PC-3 (cell line): ENCODE results near the gene INCA1. TPM values are rescaled to one million over a fixed set of nuclear protein-coding genes. Genes with fewer than 3 reads are reported as not detected.

Experiments used
- ATAC-seq: fragments of 200-7000 bp; cut with Tn5 transposase; 2 replicates; pipeline ENCODE4 v1.9.1; 2020; ENCODE audit warnings: mild to moderate bottlenecking, moderate library complexity
- BruUV-seq: library from RNA; stranded (reverse); fragments of 400-500 nt; replicated peaks from 2 replicates; lab custom pipeline; 2021; lab: Mats Ljungman, UMichigan
- CTCF ChIA-PET: fragments of 300-600 bp; sonication (Branson Sonifier 250); formaldehyde crosslinking; loops from one replicate; lab custom pipeline; 2022; ENCODE audit warnings: antibody characterized with exemption; lab: Charles Lee
- POLR2A ChIA-PET: fragments of 300-600 bp; sonication (Branson Sonifier 250); formaldehyde crosslinking; loops from one replicate; lab custom pipeline; 2022; ENCODE audit warnings: antibody characterized with exemption; ENCODE audit not compliant: unreplicated experiment; lab: Charles Lee
- DNase-seq: peaks from one replicate; pipeline ENCODE4 v3.0.0-alpha.2; 2015
- H2AFZ ChIP-seq: fragments of 300-600 bp; sonication (generic); 2 replicates; pipeline ENCODE4 v1.6.0; 2016; ENCODE audit warnings: antibody characterized with exemption, low read length
- H3F3A ChIP-seq: fragments of 300-600 bp; sonication (generic); one replicate; pipeline ENCODE4 v1.6.0; 2017; ENCODE audit warnings: antibody characterized with exemption, low read length, control low read depth, mild to moderate bottlenecking; ENCODE audit not compliant: unreplicated experiment
- H3K27ac ChIP-seq: fragments of 300-600 bp; sonication (generic); 2 replicates; pipeline ENCODE4 v1.5.1; 2016; ENCODE audit warnings: mild to moderate bottlenecking, low read length
- H3K27me3 ChIP-seq: fragments of 300-600 bp; sonication (generic); 2 replicates; pipeline ENCODE4 v1.6.1; 2016; ENCODE audit warnings: low read length, mixed read lengths
- H3K36me3 ChIP-seq: fragments of 300-600 bp; sonication (generic); 2 replicates; pipeline ENCODE4 v1.6.1; 2016; ENCODE audit warnings: low read depth, mixed run types, low read length, mixed read lengths
- H3K4me1 ChIP-seq: fragments of 300-600 bp; sonication (generic); 2 replicates; pipeline ENCODE4 v1.5.1; 2016; ENCODE audit warnings: low read length; ENCODE audit not compliant: insufficient read depth
- H3K4me2 ChIP-seq: fragments of 300-600 bp; sonication (generic); 2 replicates; pipeline ENCODE4 v1.6.0; 2016; ENCODE audit warnings: low read length
- H3K4me3 ChIP-seq: fragments of 300-600 bp; sonication (generic); 2 replicates; pipeline ENCODE4 v1.5.1; 2016; ENCODE audit warnings: mild to moderate bottlenecking, low read length, mixed read lengths
- H3K79me2 ChIP-seq: fragments of 300-600 bp; sonication (generic); 2 replicates; pipeline ENCODE4 v1.6.1; 2017; ENCODE audit warnings: low read length, mixed read lengths
- H3K9ac ChIP-seq: fragments of 300-600 bp; sonication (generic); 2 replicates; pipeline ENCODE4 v1.6.0; 2016; ENCODE audit warnings: mild to moderate bottlenecking, low read length
- H3K9me2 ChIP-seq: fragments of 300-600 bp; sonication (generic); replicated peaks from 2 replicates; pipeline ENCODE4 v1.6.1; 2016; ENCODE audit warnings: mixed run types, low read length, mixed read lengths
- H3K9me3 ChIP-seq: fragments of 300-600 bp; sonication (generic); 2 replicates; pipeline ENCODE4 v1.6.1; 2016; ENCODE audit warnings: low read length, mixed read lengths
- H4K20me1 ChIP-seq: fragments of 300-600 bp; sonication (generic); 2 replicates; pipeline ENCODE4 v1.6.1; 2016; ENCODE audit warnings: low read length, mixed read lengths
- CTCF ChIP-seq: fragments of 300-600 bp; sonication (generic); conservative IDR thresholded peaks from 2 replicates; pipeline ENCODE4 v1.5.1; 2017; ENCODE audit warnings: antibody characterized with exemption, low read depth, mild to moderate bottlenecking, low read length
- EZH2 ChIP-seq: fragments of 300-600 bp; sonication (generic); IDR thresholded peaks from one replicate; pipeline ENCODE4 v1.6.1; 2017; ENCODE audit warnings: antibody characterized with exemption, mild to moderate bottlenecking, low read length; ENCODE audit not compliant: unreplicated experiment
- EZH2phosphoT487 ChIP-seq: fragments of 300-600 bp; sonication (generic); IDR thresholded peaks from 2 replicates; pipeline ENCODE4 v1.6.1; 2018; ENCODE audit warnings: mild to moderate bottlenecking, antibody characterized with exemption, low read length, borderline replicate concordance
- intact Hi-C: fragments of 100-400 bp; cut with micrococcal nuclease; formaldehyde crosslinking; loops from 2 replicates; pipeline ENCODE4 v1.9.0; 2023
- total RNA-seq: library from RNA; depleted of rRNA; stranded (reverse); fragments of >200 nt; gene quantifications from 2 replicates; pipeline ENCODE4 v1.2.3, GENCODE V29; 2014

Gene INCA1
- total RNA-seq, 1 experiment from 2014 or later: not detected

DNA sequence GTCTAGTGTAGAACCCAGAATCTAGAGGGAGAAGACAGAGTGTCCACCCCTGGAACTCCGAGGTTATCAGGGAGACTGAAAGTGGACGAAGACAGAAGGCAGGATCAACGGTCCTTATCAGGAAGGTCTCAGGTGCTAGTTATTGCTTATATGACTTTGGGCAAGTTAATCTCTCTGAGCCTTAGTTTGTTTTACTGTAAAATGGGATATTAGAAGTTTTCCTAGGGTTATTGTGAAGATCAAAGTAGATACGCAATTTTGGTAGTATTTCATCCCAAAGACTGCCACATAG, 56.1 kb downstream of the INCA1 start:
- no peaks in the 10 kb centered on the region for H3F3A ChIP-seq
- H3K4me3 ChIP-seq: peak overlapping the region; percentile 91
- peaks cover 17% of the 10 kb centered on the region for H4K20me1 ChIP-seq
- no TSS peak for BruUV-seq
- no peak for DNase-seq
- no peaks in the 10 kb centered on the region for H3K9me2 ChIP-seq
- ChIA-PET CTCF (no interaction called here), POLR2A (no interaction called here)
- peaks cover 37% of the 10 kb centered on the region for H3K4me1 ChIP-seq
- no peak overlapping the region for H2AFZ ChIP-seq
- peaks cover 28% of the 10 kb centered on the region; the same call in 1 of the 2 replicates for H3K36me3 ChIP-seq
- H3K9ac ChIP-seq: peak overlapping the region; percentile 98
- no peak for TF ChIP-seq EZH2
- no peak for TF ChIP-seq EZH2phosphoT487
- TF ChIP-seq CTCF: no peak
- H3K79me2 ChIP-seq: peaks cover 78% of the 10 kb centered on the region
- intact Hi-C loops: loop anchor here (5.0 kb wide), 1 partner anchor 34 kb away; no protein-coding TSS in a partner anchor
- H3K27me3 ChIP-seq: no peaks in the 10 kb centered on the region
- ATAC-seq: no peak
- no peaks in the 10 kb centered on the region for H3K9me3 ChIP-seq
- peak overlapping the region; percentile 97 for H3K4me2 ChIP-seq
- H3K27ac ChIP-seq: no peak overlapping the region

GRCh38 chr17:4940555-4941318, 56.6 kb downstream of the INCA1 start:
- DNase-seq (peak; percentile 84), ATAC-seq (peak; percentile 57)
- peak overlapping the region; percentile 98 for H3K9ac ChIP-seq
- TSS peak; percentile 74 for BruUV-seq
- peaks cover 13% of the 10 kb centered on the region for H4K20me1 ChIP-seq
- H3K36me3 ChIP-seq: peaks cover 26% of the 10 kb centered on the region; the same call in 1 of the 2 replicates
- H3F3A ChIP-seq: no peaks in the 10 kb centered on the region
- H3K9me2 ChIP-seq: no peaks in the 10 kb centered on the region
- POLR2A ChIA-PET: interaction anchor here (1.5 kb wide), 1 partner anchor 26 kb away, joined by 8 read pairs; the partner anchor contains the start of gene SPAG7
- TF ChIP-seq EZH2phosphoT487 (no peak), EZH2 (no peak), CTCF (no peak)
- peak overlapping the region; percentile 91 for H3K4me3 ChIP-seq
- H3K9me3 ChIP-seq: no peaks in the 10 kb centered on the region
- peak overlapping the region; percentile 84 for H2AFZ ChIP-seq
- H3K27me3 ChIP-seq: no peaks in the 10 kb centered on the region
- peaks cover 73% of the 10 kb centered on the region for H3K79me2 ChIP-seq
- intact Hi-C loops: loop anchor here (5.0 kb wide), 1 partner anchor 33 kb away; no protein-coding TSS in a partner anchor
- peak overlapping the region; percentile 97 for H3K4me2 ChIP-seq
- H3K4me1 ChIP-seq: peaks cover 32% of the 10 kb centered on the region
- H3K27ac ChIP-seq: peak overlapping the region; percentile 87
- CTCF ChIA-PET: interaction anchor here (1.0 to 2.4 kb wide), 3 partner anchors 26 to 150 kb away, joined by 3 to 18 read pairs (median 4); no protein-coding TSS in a partner anchor
